Astrocyte of the cerebellum (primary cell): ENCODE data around the gene NFXL1.
"Not testable (repeated sequence)": the region's sequence is repeated elsewhere in the genome, so short reads cannot be mapped to it uniquely, and the experiment has no call there.

Source experiments
- DNase-seq: peaks from one replicate; pipeline ENCODE4 v3.0.0-alpha.2; 2011; ENCODE audit warnings: low read depth
- H3K4me3 ChIP-seq: 2 replicates; pipeline ENCODE4 v1.5.1; 2011; ENCODE audit warnings: mild to moderate bottlenecking, low read depth, low read length, moderate library complexity
- CTCF ChIP-seq: IDR thresholded peaks from 2 replicates; pipeline ENCODE4 v1.5.1; 2012; ENCODE audit warnings: low read length, low read depth, moderate library complexity, mild to moderate bottlenecking; ENCODE audit errors: missing control alignments
- in situ Hi-C: cut with HindIII; loops from 2 replicates; pipeline ENCODE4 v1.10.0; 2017; ENCODE audit warnings: low sequenced_read_pairs

NFXL1 gene

GRCh38 chr4:47936336-47936735, 22.0 kb upstream of the NFXL1 start:
- DNase-seq = no peak
- no peak for TF ChIP-seq CTCF
- H3K4me3 ChIP-seq = no peak overlapping the region
- in situ Hi-C loops = loop anchor here (10.0 kb wide), 1 partner anchor 262 kb away; no protein-coding TSS in a partner anchor

GRCh38 chr4:47933840-47934239, 19.5 kb upstream of the NFXL1 start:
- DNase-seq = no peak
- in situ Hi-C loops = loop anchor here (10.0 kb wide), 1 partner anchor 259 kb away; no protein-coding TSS in a partner anchor
- no peak overlapping the region for H3K4me3 ChIP-seq

DNA sequence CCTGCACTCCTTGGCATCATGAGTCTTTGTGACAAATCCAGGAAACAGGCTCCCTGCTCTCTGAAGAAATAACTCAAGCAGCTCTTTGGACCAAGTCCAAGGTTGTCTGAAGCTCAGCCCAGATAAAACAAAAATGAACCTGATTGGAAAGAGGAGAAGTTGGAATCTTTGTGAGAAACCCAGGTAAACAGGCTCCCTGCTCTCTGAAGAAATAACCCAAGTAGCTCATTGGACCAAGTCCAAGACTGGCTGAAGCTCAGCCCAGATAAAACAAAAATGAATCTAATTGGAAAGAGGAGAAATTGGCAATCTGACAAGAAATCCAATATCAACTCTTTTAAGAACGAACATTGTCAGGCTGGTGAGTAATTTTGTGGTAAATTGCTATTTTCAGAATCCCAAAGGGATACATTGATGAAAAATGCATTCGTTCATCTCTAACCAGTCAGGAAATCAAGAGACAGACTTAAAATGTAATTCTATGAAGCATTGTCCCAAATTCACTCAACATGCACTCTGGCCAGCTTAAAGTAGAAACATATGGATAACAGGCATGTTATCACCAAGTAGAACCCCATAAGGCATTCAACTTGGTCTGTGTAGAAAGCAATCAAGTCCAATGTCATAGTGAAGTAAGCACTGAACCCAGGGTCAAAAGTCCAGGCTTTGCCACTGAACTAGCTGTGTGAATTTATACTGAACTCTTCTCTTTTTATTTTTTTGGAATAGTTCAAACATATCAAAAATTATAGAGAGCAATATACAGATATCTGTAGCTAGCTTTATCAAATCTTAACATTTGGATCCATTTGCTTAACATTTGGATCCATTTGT, 16.8 kb upstream of the NFXL1 start:
- in situ Hi-C loops = loop anchor here (10.0 kb wide), 1 partner anchor 256 kb away; no protein-coding TSS in a partner anchor
- DNase-seq = peak; percentile 53
- H3K4me3 ChIP-seq = no peak overlapping the region
- no peak for TF ChIP-seq CTCF

More at GRCh38 chr4:47933840-47934239, 19.5 kb upstream of the NFXL1 start:
- peak; percentile 40 for TF ChIP-seq CTCF

DNA sequence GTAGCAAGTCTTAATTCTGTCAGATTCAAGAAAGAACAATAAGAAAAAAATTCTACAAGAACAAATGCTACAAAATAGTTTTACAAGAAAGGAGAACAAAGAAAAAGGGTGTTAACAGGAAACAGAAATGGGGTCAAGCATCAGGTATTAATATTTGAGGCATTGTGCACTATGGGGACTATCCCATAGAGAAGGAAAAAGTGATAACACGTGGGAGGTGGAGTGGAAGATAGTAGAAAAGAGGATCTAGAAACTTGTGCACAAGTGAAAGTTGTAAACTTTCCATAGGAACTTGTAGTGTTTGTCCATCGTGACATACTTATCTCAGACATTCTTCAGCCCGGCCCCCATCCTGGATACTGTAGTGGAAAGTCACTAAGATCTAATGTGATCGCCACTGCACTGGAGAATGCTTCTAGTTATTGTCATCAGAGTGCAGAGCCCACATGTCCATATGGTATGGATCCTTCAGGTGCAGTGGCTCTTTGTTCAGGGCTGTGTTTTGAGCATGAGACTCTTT, 15.4 kb upstream of the NFXL1 start:
- no peak for DNase-seq
- no peak overlapping the region for H3K4me3 ChIP-seq
- in situ Hi-C loops = loop anchor here (10.0 kb wide), 1 partner anchor 255 kb away; no protein-coding TSS in a partner anchor
- no peak for TF ChIP-seq CTCF

- peak; percentile 84 for TF ChIP-seq CTCF
- in situ Hi-C loops = no loop called here
- peak overlapping the region; percentile 1 for H3K4me3 ChIP-seq
- no peak for DNase-seq
Observed at GRCh38 chr4:47926667-47927258, 12.4 kb upstream of the NFXL1 start.

DNA sequence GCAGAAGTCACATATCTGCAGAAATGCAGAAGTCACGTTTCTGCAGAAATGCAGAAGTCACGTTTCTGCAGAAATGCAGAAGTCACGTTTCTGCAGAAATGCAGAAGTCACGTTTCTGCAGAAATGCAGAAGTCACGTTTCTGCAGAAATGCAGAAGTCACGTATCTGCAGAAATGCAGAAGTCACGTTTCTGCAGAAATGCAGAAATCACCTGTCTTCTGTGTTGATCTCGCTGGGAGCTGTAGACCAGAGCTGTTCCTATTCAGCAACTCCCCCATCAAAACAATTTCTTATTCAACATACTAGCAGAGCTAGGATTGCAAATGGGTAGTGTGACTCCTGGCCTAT, 8.9 kb upstream of the NFXL1 start:
- DNase-seq, in situ Hi-C loops: not testable (repeated sequence)

DNA sequence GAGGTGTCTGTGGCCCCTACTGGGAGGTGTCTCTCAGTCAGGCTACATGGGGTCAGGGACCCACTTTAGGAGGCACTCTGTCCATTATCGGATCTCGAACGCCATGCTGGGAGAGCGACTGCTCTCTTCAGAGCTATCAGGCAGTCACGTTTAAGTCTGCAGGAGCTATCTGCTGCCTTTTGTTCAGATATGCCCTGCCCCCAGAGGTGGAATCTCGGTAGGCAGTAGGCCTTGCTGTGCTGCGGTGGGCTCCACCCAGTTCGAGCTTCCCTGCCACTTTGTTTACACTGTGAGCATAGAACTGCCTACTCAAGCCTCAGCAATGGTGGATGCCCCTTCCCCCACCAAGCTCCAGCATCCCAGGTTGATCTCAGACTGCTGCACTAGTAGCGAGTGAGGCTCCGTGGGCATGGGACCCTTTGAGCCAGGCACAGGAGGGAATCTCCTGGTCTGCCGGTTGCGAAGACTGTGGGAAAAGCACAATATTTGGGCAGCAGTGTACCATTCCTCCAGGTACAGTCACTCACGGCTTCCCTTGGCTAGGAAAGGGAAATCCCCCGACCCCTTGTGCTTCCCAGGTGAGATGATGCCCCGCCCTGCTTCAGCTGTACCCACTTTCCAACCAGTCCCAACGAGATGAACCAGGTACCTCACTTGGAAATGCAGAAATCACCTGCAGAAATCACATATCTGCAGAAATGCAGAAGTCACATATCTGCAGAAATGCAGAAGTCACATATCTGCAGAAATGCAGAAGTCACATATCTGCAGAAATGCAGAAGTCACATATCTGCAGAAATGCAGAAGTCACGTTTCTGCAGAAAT, 8.3 kb upstream of the NFXL1 start:
- in situ Hi-C loops, DNase-seq: not testable (repeated sequence)

More for the DNA sequence above, 8.9 kb upstream of the NFXL1 start:
- H3K4me3 ChIP-seq = not testable (repeated sequence)

DNA sequence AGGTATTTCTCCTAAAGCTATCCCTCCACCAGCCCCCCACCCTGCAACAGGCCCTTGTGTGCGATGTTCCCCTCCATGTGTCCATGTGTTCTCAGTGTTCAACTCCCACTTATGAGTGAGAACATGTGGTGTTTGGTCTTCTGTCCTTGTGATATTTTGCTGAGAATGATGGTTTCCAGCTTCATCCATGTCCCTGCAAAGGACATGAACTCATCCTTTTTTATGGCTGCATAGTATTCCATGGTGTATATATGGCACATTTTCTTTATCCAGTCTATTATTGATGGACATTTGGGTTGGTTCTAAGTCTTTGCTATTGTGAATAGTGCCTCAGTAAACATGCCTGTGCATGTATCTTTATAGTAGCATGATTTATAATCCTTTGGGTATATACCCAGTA, 2.8 kb upstream of the NFXL1 start:
- H3K4me3 ChIP-seq, in situ Hi-C loops, DNase-seq: not testable (repeated sequence)

More for the DNA sequence above, 8.3 kb upstream of the NFXL1 start:
- not testable (repeated sequence) for H3K4me3 ChIP-seq
